Activated CD4-positive, alpha-beta T cell treated with anti-CD3 and anti-CD28 coated beads, Interleukin-2, amount 10 ng/mL, durations not matched to agents 7 days and 5 days (primary cell): ENCODE results near the gene PLXNA4. TPM values are rescaled to one million over a fixed set of nuclear protein-coding genes. Genes with fewer than 3 reads are reported as not detected.

ENCODE experiments used
- CTCF ChIA-PET: fragments of 350-600 bp; sonication (Branson Sonifier 250); formaldehyde crosslinking; loops from one replicate; lab custom pipeline; 2021; ENCODE audit warnings: antibody characterized with exemption; lab: Charles Lee
- POLR2A ChIA-PET: fragments of 350-600 bp; sonication (Branson Sonifier 250); formaldehyde crosslinking; loops from one replicate; lab custom pipeline; 2021; ENCODE audit warnings: antibody characterized with exemption; lab: Charles Lee
- DNase-seq: peaks from one replicate; pipeline ENCODE4 v3.0.0-alpha.2; 2020
- H3K27ac Mint-ChIP-seq: one replicate; pipeline ENCODE4 v1.8.0; 2021; ENCODE audit warnings: mild to moderate bottlenecking, moderate library complexity, mixed read lengths
- H3K27me3 Mint-ChIP-seq: one replicate; pipeline ENCODE4 v1.8.0; 2021; ENCODE audit warnings: mixed read lengths
- H3K36me3 Mint-ChIP-seq: one replicate; pipeline ENCODE4 v1.8.0; 2021; ENCODE audit warnings: low read depth, mixed read lengths
- H3K4me1 Mint-ChIP-seq: one replicate; pipeline ENCODE4 v1.8.0; 2021; ENCODE audit warnings: mixed read lengths
- H3K4me3 Mint-ChIP-seq: one replicate; pipeline ENCODE4 v1.8.0; 2021; ENCODE audit warnings: mild to moderate bottlenecking, moderate library complexity, mixed read lengths
- H3K9me3 Mint-ChIP-seq: one replicate; pipeline ENCODE4 v1.8.0; 2021; ENCODE audit warnings: mixed read lengths
- total RNA-seq, 2 experiments: library from RNA; stranded (reverse); gene quantifications; one replicate each; pipeline ENCODE4 v1.2.3, GENCODE V29; 2021

Gene PLXNA4
- total RNA-seq, 2 experiments from 2014 or later, result 21.3 to 23.3 TPM

- Mint-ChIP-seq H3K4me1 (peaks cover 11% of the 10 kb centered on the region), H3K27ac (no peak overlapping the region), H3K9me3 (peaks cover 8% of the 10 kb centered on the region), H3K4me3 (no peak overlapping the region), H3K27me3 (peaks cover 8% of the 10 kb centered on the region), H3K36me3 (peaks cover 13% of the 10 kb centered on the region)
- no peak for DNase-seq
- ChIA-PET CTCF (no interaction called here), POLR2A (no interaction called here)
Measured at GRCh38 chr7:132406039-132406438, 170.2 kb downstream of the PLXNA4 start.

- no peak overlapping the region for H3K4me3 Mint-ChIP-seq
- DNase-seq, result no peak
- peaks cover 8% of the 10 kb centered on the region for H3K9me3 Mint-ChIP-seq
- H3K36me3 Mint-ChIP-seq, result peaks cover 14% of the 10 kb centered on the region
- no peaks in the 10 kb centered on the region for H3K27me3 Mint-ChIP-seq
- POLR2A ChIA-PET, result no interaction called here
- CTCF ChIA-PET, result no interaction called here
- H3K4me1 Mint-ChIP-seq, result peaks cover 7% of the 10 kb centered on the region
- no peak overlapping the region for H3K27ac Mint-ChIP-seq
Measured at GRCh38 chr7:132404261-132404660, 172.0 kb downstream of the PLXNA4 start.

- POLR2A ChIA-PET, result no interaction called here
Measured at GRCh38 chr7:132403465-132404110, 172.7 kb downstream of the PLXNA4 start.

GRCh38 chr7:132402751-132403245, 173.5 kb downstream of the PLXNA4 start:
- Mint-ChIP-seq H3K4me3 (no peak overlapping the region), H3K27me3 (no peaks in the 10 kb centered on the region), H3K27ac (no peak overlapping the region), H3K4me1 (peaks cover 7% of the 10 kb centered on the region), H3K9me3 (peaks cover 8% of the 10 kb centered on the region), H3K36me3 (peaks cover 15% of the 10 kb centered on the region)
- no peak for DNase-seq
- ChIA-PET POLR2A (no interaction called here), CTCF (no interaction called here)

More at GRCh38 chr7:132403465-132404110, 172.7 kb downstream of the PLXNA4 start:
- peaks cover 7% of the 10 kb centered on the region for H3K4me1 Mint-ChIP-seq
- CTCF ChIA-PET, result no interaction called here
- DNase-seq, result no peak
- H3K4me3 Mint-ChIP-seq, result no peak overlapping the region
- H3K9me3 Mint-ChIP-seq, result peaks cover 8% of the 10 kb centered on the region
- no peak overlapping the region for H3K27ac Mint-ChIP-seq
- peaks cover 15% of the 10 kb centered on the region for H3K36me3 Mint-ChIP-seq
- H3K27me3 Mint-ChIP-seq, result no peaks in the 10 kb centered on the region

GRCh38 chr7:132402096-132402495, 174.2 kb downstream of the PLXNA4 start:
- Mint-ChIP-seq H3K27ac (no peak overlapping the region), H3K27me3 (no peaks in the 10 kb centered on the region), H3K9me3 (peaks cover 8% of the 10 kb centered on the region), H3K4me3 (no peak overlapping the region), H3K4me1 (peaks cover 10% of the 10 kb centered on the region), H3K36me3 (peaks cover 15% of the 10 kb centered on the region)
- DNase-seq, result no peak
- ChIA-PET CTCF (interaction anchor here (1.1 to 1.6 kb wide), 3 partner anchors 8 to 179 kb away, joined by 3 to 4 read pairs (median 3); no protein-coding TSS in a partner anchor), POLR2A (no interaction called here)

GRCh38 chr7:132400561-132401142, 175.6 kb downstream of the PLXNA4 start:
- Mint-ChIP-seq H3K9me3 (peaks cover 10% of the 10 kb centered on the region), H3K4me3 (no peak overlapping the region), H3K27ac (no peak overlapping the region), H3K4me1 (peaks cover 15% of the 10 kb centered on the region), H3K27me3 (no peaks in the 10 kb centered on the region), H3K36me3 (peaks cover 19% of the 10 kb centered on the region)
- POLR2A ChIA-PET, result interaction anchor here (1.0 kb wide), 1 partner anchor 65 kb away, joined by 3 read pairs; no protein-coding TSS in a partner anchor
- CTCF ChIA-PET, result interaction anchor here (0.9 to 1.6 kb wide), 3 partner anchors 9 to 180 kb away, joined by 4 read pairs; no protein-coding TSS in a partner anchor
- no peak for DNase-seq

GRCh38 chr7:132399367-132399766, 176.9 kb downstream of the PLXNA4 start:
- no peak for DNase-seq
- ChIA-PET CTCF (no interaction called here), POLR2A (no interaction called here)
- H3K4me1 Mint-ChIP-seq, result peaks cover 28% of the 10 kb centered on the region
- peak overlapping the region; percentile 39 for H3K27ac Mint-ChIP-seq
- H3K27me3 Mint-ChIP-seq, result no peaks in the 10 kb centered on the region
- H3K4me3 Mint-ChIP-seq, result no peak overlapping the region
- H3K9me3 Mint-ChIP-seq, result peaks cover 10% of the 10 kb centered on the region
- peaks cover 21% of the 10 kb centered on the region for H3K36me3 Mint-ChIP-seq

GRCh38 chr7:132398253-132398925, 177.9 kb downstream of the PLXNA4 start:
- CTCF ChIA-PET, result interaction anchor here (0.6 to 1.1 kb wide), 2 partner anchors 14 to 1200 kb away, joined by 3 read pairs; no protein-coding TSS in a partner anchor
- DNase-seq, result no peak
- POLR2A ChIA-PET, result no interaction called here
- no peak overlapping the region for H3K27ac Mint-ChIP-seq
- peaks cover 31% of the 10 kb centered on the region for H3K4me1 Mint-ChIP-seq
- H3K9me3 Mint-ChIP-seq, result peaks cover 10% of the 10 kb centered on the region
- no peak overlapping the region for H3K4me3 Mint-ChIP-seq
- H3K36me3 Mint-ChIP-seq, result peaks cover 21% of the 10 kb centered on the region
- peaks cover 2% of the 10 kb centered on the region for H3K27me3 Mint-ChIP-seq

- Mint-ChIP-seq H3K9me3 (peaks cover 8% of the 10 kb centered on the region), H3K27me3 (peaks cover 3% of the 10 kb centered on the region), H3K4me1 (peaks cover 31% of the 10 kb centered on the region), H3K36me3 (peaks cover 13% of the 10 kb centered on the region), H3K27ac (peak overlapping the region; percentile 4), H3K4me3 (no peak overlapping the region)
- ChIA-PET POLR2A (no interaction called here), CTCF (interaction anchor here (0.9 kb wide), 2 partner anchors 22 to 183 kb away, joined by 3 read pairs; no protein-coding TSS in a partner anchor)
- no peak for DNase-seq
Measured at GRCh38 chr7:132397070-132397469, 179.2 kb downstream of the PLXNA4 start.

- peaks cover 34% of the 10 kb centered on the region for H3K4me1 Mint-ChIP-seq
Measured at GRCh38 chr7:132395361-132395760, 180.9 kb downstream of the PLXNA4 start.

GRCh38 chr7:132394283-132395198, 181.7 kb downstream of the PLXNA4 start:
- H3K4me1 Mint-ChIP-seq, result peaks cover 32% of the 10 kb centered on the region
- no peak overlapping the region for H3K4me3 Mint-ChIP-seq
- peak; percentile 61 for DNase-seq
- peak overlapping the region; percentile 59 for H3K27ac Mint-ChIP-seq
- ChIA-PET CTCF (interaction anchor here (0.7 to 2.5 kb wide), 15 partner anchors 20 to 273 kb away, joined by 3 to 37 read pairs (median 3); partner anchors contain the start of gene PLXNA4), POLR2A (interaction anchor here (0.6 kb wide), 1 partner anchor 150 kb away, joined by 3 read pairs; no protein-coding TSS in a partner anchor)
- peaks cover 10% of the 10 kb centered on the region for H3K27me3 Mint-ChIP-seq
- H3K36me3 Mint-ChIP-seq, result peaks cover 8% of the 10 kb centered on the region
- H3K9me3 Mint-ChIP-seq, result peaks cover 2% of the 10 kb centered on the region

More at GRCh38 chr7:132395361-132395760, 180.9 kb downstream of the PLXNA4 start:
- H3K4me3 Mint-ChIP-seq, result no peak overlapping the region
- H3K36me3 Mint-ChIP-seq, result peaks cover 8% of the 10 kb centered on the region
- H3K9me3 Mint-ChIP-seq, result peaks cover 2% of the 10 kb centered on the region
- DNase-seq, result no peak
- POLR2A ChIA-PET, result no interaction called here
- CTCF ChIA-PET, result interaction anchor here (0.8 to 2.5 kb wide), 5 partner anchors 21 to 190 kb away, joined by 3 to 37 read pairs (median 4); no protein-coding TSS in a partner anchor
- H3K27ac Mint-ChIP-seq, result no peak overlapping the region
- peaks cover 5% of the 10 kb centered on the region for H3K27me3 Mint-ChIP-seq
